Neural progenitor cell (in vitro differentiated cells): Measurements from ENCODE around the gene MAN2A1. TPM values are rescaled to one million over a fixed set of nuclear protein-coding genes. Genes with fewer than 3 reads are reported as not detected.

Experiments used
- DNase-seq: peaks from one replicate; pipeline ENCODE4 v3.0.0-alpha.2; 2016; ENCODE audit warnings: low spot score
- H2AFZ ChIP-seq: fragments of 200-600 bp; sonication (generic); replicated peaks from 2 replicates; pipeline ENCODE4 v1.6.1; 2016; ENCODE audit warnings: antibody characterized with exemption
- H3F3A ChIP-seq: fragments of 200-600 bp; sonication (generic); 2 replicates; pipeline ENCODE4 v1.6.1; 2016; ENCODE audit warnings: antibody characterized with exemption, low read depth
- H3K27ac ChIP-seq: fragments of 200-600 bp; sonication (generic); 2 replicates; pipeline ENCODE4 v1.5.1; 2016; ENCODE audit warnings: mild to moderate bottlenecking
- H3K27me3 ChIP-seq: fragments of 200-600 bp; sonication (generic); 2 replicates; pipeline ENCODE4 v1.6.1; 2016; ENCODE audit warnings: mild to moderate bottlenecking, moderate library complexity
- H3K36me3 ChIP-seq: fragments of 200-600 bp; sonication (generic); 2 replicates; pipeline ENCODE4 v1.5.1; 2016
- H3K4me1 ChIP-seq: fragments of 200-600 bp; sonication (generic); 2 replicates; pipeline ENCODE4 v1.6.1; 2016; ENCODE audit warnings: mixed run types
- H3K4me2 ChIP-seq: fragments of 200-600 bp; sonication (generic); 2 replicates; pipeline ENCODE4 v1.6.1; 2016
- H3K4me3 ChIP-seq: fragments of 200-600 bp; sonication (generic); 2 replicates; pipeline ENCODE4 v1.5.1; 2016
- H3K79me2 ChIP-seq: fragments of 200-600 bp; sonication (generic); 2 replicates; pipeline ENCODE4 v1.6.1; 2016; ENCODE audit warnings: low read depth
- H3K9ac ChIP-seq: fragments of 200-600 bp; sonication (generic); 2 replicates; pipeline ENCODE4 v1.6.1; 2016
- H3K9me3 ChIP-seq: fragments of 200-600 bp; sonication (generic); 2 replicates; pipeline ENCODE4 v1.5.1; 2016; ENCODE audit warnings: low read depth
- H4K20me1 ChIP-seq: fragments of 200-600 bp; sonication (generic); 2 replicates; pipeline ENCODE4 v1.6.1; 2016; ENCODE audit warnings: low read depth
- H3K27ac Mint-ChIP-seq: 3 replicates; pipeline ENCODE4 v1.8.0; 2021; ENCODE audit warnings: mixed read lengths
- H3K27me3 Mint-ChIP-seq: 2 replicates; pipeline ENCODE4 v1.8.0; 2022; ENCODE audit warnings: low read depth, mild to moderate bottlenecking, inconsistent platforms, moderate library complexity, mixed read lengths; ENCODE audit not compliant: insufficient read depth
- H3K36me3 Mint-ChIP-seq: 3 replicates; pipeline ENCODE4 v1.8.0; 2021; ENCODE audit warnings: mixed read lengths
- H3K4me1 Mint-ChIP-seq: 3 replicates; pipeline ENCODE4 v1.8.0; 2021; ENCODE audit warnings: mixed read lengths
- H3K4me3 Mint-ChIP-seq: 3 replicates; pipeline ENCODE4 v1.8.0; 2021; ENCODE audit warnings: mild to moderate bottlenecking, moderate library complexity, mixed read lengths
- H3K9me3 Mint-ChIP-seq: 3 replicates; pipeline ENCODE4 v1.8.0; 2020; ENCODE audit warnings: mixed read lengths
- CTCF ChIP-seq: fragments of 200-600 bp; sonication (generic); IDR thresholded peaks from 2 replicates; pipeline ENCODE4 v1.5.1; 2017; ENCODE audit warnings: antibody characterized with exemption, mild to moderate bottlenecking
- EZH2 ChIP-seq: fragments of 200-600 bp; sonication (generic); IDR thresholded peaks from 2 replicates; pipeline ENCODE4 v1.6.1; 2017; ENCODE audit warnings: antibody characterized with exemption, mild to moderate bottlenecking, moderate library complexity
- EZH2phosphoT487 ChIP-seq: fragments of 200-600 bp; sonication (generic); IDR thresholded peaks from 2 replicates; pipeline ENCODE4 v1.6.1; 2017; ENCODE audit warnings: antibody characterized with exemption
- total RNA-seq: library from RNA; depleted of rRNA; stranded (reverse); fragments of >200 nt; gene quantifications from 2 replicates; pipeline ENCODE4 v1.2.3, GENCODE V29; 2015; ENCODE audit warnings: low replicate concordance

Gene MAN2A1
- total RNA-seq, 1 donor from 2014 or later: 130 TPM

DNA sequence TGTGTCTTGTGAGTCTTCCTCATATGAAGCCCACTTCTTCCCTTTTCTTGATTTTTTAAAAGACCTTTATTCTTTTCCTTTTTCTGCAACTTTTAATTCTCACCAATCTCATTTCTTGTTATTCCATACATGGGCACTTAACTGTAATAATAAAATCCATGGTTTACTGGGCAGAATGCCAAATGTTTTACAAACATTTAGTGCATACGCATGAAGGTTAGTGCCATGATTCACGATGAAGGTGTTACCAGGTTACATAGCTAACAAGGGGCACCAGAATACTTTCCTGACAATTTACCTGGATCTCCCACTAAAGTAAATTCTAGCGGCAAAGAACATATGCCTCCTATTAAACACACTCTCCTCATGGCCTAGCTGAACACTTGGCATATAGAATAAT, 28.5 kb downstream of the MAN2A1 start:
- H3K27ac ChIP-seq: no peak overlapping the region
- no peak for TF ChIP-seq CTCF
- TF ChIP-seq EZH2: no peak
- no peak for TF ChIP-seq EZH2phosphoT487
- peaks cover 82% of the 10 kb centered on the region for H3K79me2 ChIP-seq
- H3K27me3 ChIP-seq: no peaks in the 10 kb centered on the region
- Mint-ChIP-seq H3K4me3 (no peak overlapping the region), H3K27me3 (no peaks in the 10 kb centered on the region), H3K4me1 (peaks cover 3% of the 10 kb centered on the region), H3K9me3 (no peaks in the 10 kb centered on the region), H3K36me3 (peaks cover 30% of the 10 kb centered on the region), H3K27ac (no peak overlapping the region)
- no peak overlapping the region for H3K9ac ChIP-seq
- H3K4me3 ChIP-seq: no peak overlapping the region
- H3F3A ChIP-seq: no peaks in the 10 kb centered on the region
- H4K20me1 ChIP-seq: peaks cover 10% of the 10 kb centered on the region
- H2AFZ ChIP-seq: no peak overlapping the region
- no peaks in the 10 kb centered on the region for H3K9me3 ChIP-seq
- H3K4me2 ChIP-seq: no peak overlapping the region
- no peaks in the 10 kb centered on the region for H3K4me1 ChIP-seq
- DNase-seq: no peak
- H3K36me3 ChIP-seq: peaks cover 3% of the 10 kb centered on the region

- Mint-ChIP-seq H3K27me3 (no peaks in the 10 kb centered on the region), H3K27ac (no peak overlapping the region), H3K9me3 (no peaks in the 10 kb centered on the region), H3K36me3 (peaks cover 31% of the 10 kb centered on the region), H3K4me3 (no peak overlapping the region), H3K4me1 (peaks cover 3% of the 10 kb centered on the region)
- H3K4me3 ChIP-seq: no peak overlapping the region
- peaks cover 10% of the 10 kb centered on the region for H4K20me1 ChIP-seq
- H3K9ac ChIP-seq: no peak overlapping the region
- H3K9me3 ChIP-seq: no peaks in the 10 kb centered on the region
- H3K36me3 ChIP-seq: peaks cover 3% of the 10 kb centered on the region
- no peaks in the 10 kb centered on the region for H3K27me3 ChIP-seq
- peaks cover 82% of the 10 kb centered on the region for H3K79me2 ChIP-seq
- no peaks in the 10 kb centered on the region for H3F3A ChIP-seq
- TF ChIP-seq CTCF: no peak
- TF ChIP-seq EZH2phosphoT487: no peak
- no peak overlapping the region for H3K27ac ChIP-seq
- no peak overlapping the region for H2AFZ ChIP-seq
- no peak for DNase-seq
- H3K4me1 ChIP-seq: no peaks in the 10 kb centered on the region
- no peak overlapping the region for H3K4me2 ChIP-seq
Observed at GRCh38 chr5:109718632-109719031, 28.9 kb downstream of the MAN2A1 start.

- Histone ChIP-seq H3K4me1 (no peaks in the 10 kb centered on the region), H4K20me1 (peaks cover 3% of the 10 kb centered on the region), H3K36me3 (peaks cover 3% of the 10 kb centered on the region), H3K4me2 (no peak overlapping the region), H3F3A (no peaks in the 10 kb centered on the region), H3K27ac (no peak overlapping the region), H3K9me3 (no peaks in the 10 kb centered on the region), H3K9ac (no peak overlapping the region), H3K27me3 (no peaks in the 10 kb centered on the region), H3K4me3 (no peak overlapping the region), H2AFZ (no peak overlapping the region), H3K79me2 (peaks cover 77% of the 10 kb centered on the region)
- H3K4me1 Mint-ChIP-seq: peaks cover 3% of the 10 kb centered on the region
- peaks cover 34% of the 10 kb centered on the region for H3K36me3 Mint-ChIP-seq
- H3K27ac Mint-ChIP-seq: no peak overlapping the region
- no peak for DNase-seq
- peak; percentile 5 for TF ChIP-seq CTCF
- no peak for TF ChIP-seq EZH2phosphoT487
- no peaks in the 10 kb centered on the region for H3K27me3 Mint-ChIP-seq
- H3K9me3 Mint-ChIP-seq: no peaks in the 10 kb centered on the region
- H3K4me3 Mint-ChIP-seq: no peak overlapping the region
Observed at GRCh38 chr5:109719978-109720377, 30.3 kb downstream of the MAN2A1 start.
